Omental fat pad (tissue), 4 donors: ENCODE measurements around the gene ADAMTS7. TPM values are rescaled to one million over a fixed set of nuclear protein-coding genes. Genes with fewer than 3 reads are reported as not detected.
"Not testable (repeated sequence)": the region's sequence is repeated elsewhere in the genome, so short reads cannot be mapped to it uniquely, and the experiment has no call there.

Experiments used
- ATAC-seq: fragments of 150-250 bp; one replicate; pipeline ENCODE4 v1.9.1; 2016; ENCODE audit warnings: mild to moderate bottlenecking, moderate library complexity; ENCODE audit not compliant: low FRiP score
- DNase-seq: peaks from one replicate; pipeline ENCODE4 v3.0.0-alpha.2; 2019; ENCODE audit warnings: low spot score
- CTCF ChIP-seq, 3 donors: fragments of 450-650 bp; IDR thresholded peaks; one replicate each; pipeline ENCODE4 v1.5.1; 2016 to 2017; ENCODE audit warnings: antibody characterized with exemption in 3 of 3, mild to moderate bottlenecking in 3 of 3, moderate library complexity in 2 of 3
- total RNA-seq, 4 donors: library from RNA; depleted of rRNA; stranded (reverse); fragments of >200 nt; gene quantifications; one replicate each; pipeline ENCODE4 v1.1.0, GENCODE V29; 2016

The ADAMTS7 gene
- total RNA-seq, 4 donors from 2014 or later = 4.4 to 7.8 (median 6.3) TPM

GRCh38 chr15:78730955-78731354 is 80.3 kb downstream of the ADAMTS7 start:
- DNase-seq (no peak), ATAC-seq (no peak)
- no peak for TF ChIP-seq CTCF (IDR thresholded peaks at IDR 0.05)

- not testable (repeated sequence) for DNase-seq, ATAC-seq
These were observed 82.8 kb downstream of the ADAMTS7 start for GRCh38 chr15:78728427-78728826.

DNA sequence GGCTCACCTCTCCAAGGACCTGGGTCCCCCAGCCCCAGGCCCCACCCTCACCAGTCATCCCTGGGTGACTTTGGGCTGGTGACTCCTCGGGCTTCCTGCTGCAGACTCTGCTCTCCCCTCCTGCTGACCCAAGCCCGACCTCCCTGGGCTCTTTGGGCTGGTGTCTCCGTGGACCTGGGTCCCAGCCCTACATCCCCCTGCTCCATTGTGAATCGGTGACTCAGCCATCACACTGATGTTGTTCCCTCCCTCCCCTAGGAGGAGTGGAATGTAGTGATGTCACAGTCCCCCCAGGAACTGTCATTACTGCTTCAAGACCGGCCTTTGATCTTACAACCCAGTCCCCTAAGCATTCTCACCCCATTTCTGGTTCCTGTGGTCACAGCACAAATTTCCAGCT is 83.7 kb downstream of the ADAMTS7 start:
- ATAC-seq (no peak), DNase-seq (no peak)
- TF ChIP-seq CTCF (IDR thresholded peaks at IDR 0.05) = no peak

DNA sequence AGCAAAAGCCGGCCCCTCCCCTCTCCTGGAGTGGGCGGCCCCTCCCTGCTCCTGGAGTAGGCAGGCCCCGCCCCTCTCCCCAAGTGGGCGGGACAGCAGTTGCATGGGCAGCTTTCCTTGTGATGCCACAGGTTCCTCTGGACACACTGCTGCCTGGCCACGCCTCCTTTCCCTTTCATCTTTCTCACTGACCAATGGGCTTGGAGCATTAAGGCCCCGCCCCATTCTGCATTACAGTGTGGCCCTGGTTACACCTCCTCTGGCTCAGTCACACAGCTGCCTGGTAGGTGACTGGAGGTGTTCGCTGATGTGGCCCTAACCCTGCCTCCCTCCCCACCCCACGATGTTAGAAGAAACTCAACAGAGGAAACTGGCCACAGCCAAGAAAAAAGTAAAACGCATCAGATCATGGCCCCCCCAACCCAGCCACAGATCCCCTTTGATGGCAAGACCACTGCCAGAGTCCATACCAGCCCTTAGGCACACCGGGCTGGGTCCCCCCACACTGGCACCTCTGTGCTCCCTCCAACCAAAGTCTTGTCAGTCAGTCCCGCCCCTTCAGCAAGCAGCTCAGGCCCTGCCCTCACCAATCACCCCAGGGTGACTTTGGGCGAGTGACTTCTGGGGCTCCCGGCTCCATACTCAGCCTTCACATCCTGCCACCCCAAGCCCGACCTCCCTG is 84.3 kb downstream of the ADAMTS7 start:
- no peak for TF ChIP-seq CTCF (IDR thresholded peaks at IDR 0.05)
- no peak for DNase-seq
- ATAC-seq = no peak

DNA sequence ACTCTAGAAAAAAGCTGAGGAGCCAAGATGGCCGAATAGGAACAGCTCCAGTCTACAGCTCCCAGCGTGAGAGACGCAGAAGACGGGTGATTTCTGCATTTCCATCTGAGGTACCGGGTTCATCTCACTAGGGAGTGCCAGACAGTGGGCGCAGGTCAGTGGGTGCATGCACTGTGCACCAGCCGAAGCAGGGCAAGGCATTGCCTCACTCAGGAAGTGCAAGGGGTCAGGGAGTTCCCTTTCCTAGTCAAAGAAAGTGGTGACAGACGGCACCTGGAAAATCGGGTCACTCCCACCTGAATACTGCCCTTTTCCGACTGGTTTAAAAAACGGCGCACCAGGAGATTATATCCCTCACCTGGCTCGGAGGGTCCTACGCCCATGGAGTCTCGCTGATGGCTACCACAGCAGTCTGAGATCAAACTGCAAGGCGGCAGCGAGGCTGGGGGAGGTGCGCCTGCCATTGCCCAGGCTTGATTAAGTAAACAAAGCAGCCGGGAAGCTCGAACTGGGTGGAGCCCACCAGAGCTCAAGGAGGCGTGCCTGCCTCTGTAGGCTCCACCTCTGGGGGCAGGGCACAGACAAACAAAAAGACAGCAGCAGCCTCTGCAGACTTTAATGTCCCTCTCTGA is 91.3 kb downstream of the ADAMTS7 start:
- DNase-seq, ATAC-seq: not testable (repeated sequence)

- TF ChIP-seq CTCF (IDR thresholded peaks at IDR 0.05) = no peak
- ATAC-seq = no peak
- no peak for DNase-seq
These were observed 92.4 kb downstream of the ADAMTS7 start for GRCh38 chr15:78718837-78719236.

GRCh38 chr15:78717956-78718656 is 93.2 kb downstream of the ADAMTS7 start:
- TF ChIP-seq CTCF (IDR thresholded peaks at IDR 0.05) = no peak
- DNase-seq (no peak), ATAC-seq (no peak)

DNA sequence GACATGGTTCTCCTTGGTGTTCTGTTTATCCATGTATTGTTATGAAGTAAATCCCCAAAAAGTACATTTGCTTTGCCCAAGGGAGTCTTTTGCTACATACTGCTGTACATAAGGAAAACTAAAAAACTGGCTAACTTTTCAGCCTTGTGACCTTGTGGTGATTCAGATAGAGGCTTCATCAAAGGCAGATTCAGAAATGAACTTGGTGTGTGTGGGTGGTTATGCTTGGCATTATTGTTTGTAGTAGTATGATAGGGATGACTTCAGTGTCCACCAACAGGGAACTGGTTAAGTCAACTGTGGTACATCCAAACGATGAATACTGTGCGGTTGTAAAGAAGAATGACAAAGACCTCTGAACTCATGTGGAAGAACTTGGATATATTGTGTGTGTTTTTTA is 94.6 kb downstream of the ADAMTS7 start:
- no peak for ATAC-seq
- DNase-seq = no peak
- TF ChIP-seq CTCF (IDR thresholded peaks at IDR 0.05) = no peak
